Endothelial cell of umbilical vein (primary cell): ENCODE data around the gene ARHGEF33.

ENCODE experiments used
- EZH2 ChIP-seq: IDR thresholded peaks from 2 replicates; pipeline ENCODE4 v1.6.1; 2012; ENCODE audit warnings: borderline replicate concordance, low read depth, mild to moderate bottlenecking, moderate library complexity, low read length, inconsistent platforms; ENCODE audit not compliant: severe bottlenecking
- POLR2A ChIP-seq: IDR thresholded peaks from 2 replicates; pipeline ENCODE4 v1.6.1; 2012; ENCODE audit warnings: low read depth, mild to moderate bottlenecking, control low read depth, low read length
- POLR2AphosphoS5 ChIP-seq: IDR thresholded peaks from 2 replicates; pipeline ENCODE4 v1.6.1; 2012; ENCODE audit warnings: low read depth, mild to moderate bottlenecking, control low read depth, low read length, moderate library complexity; ENCODE audit not compliant: insufficient read depth
- TF ChIP-seq, protein P1 (sequence below), 2 donors: IDR thresholded peaks; 1 replicate in 1 of 2; 2 replicates in 1 of 2; pipeline ENCODE4 v1.5.1; 2011; ENCODE audit warnings: low read length in 2 of 2, mild to moderate bottlenecking in 2 of 2, moderate library complexity in 2 of 2, control low read depth in 1 of 2, inconsistent platforms in 1 of 2, low read depth in 1 of 2; ENCODE audit not compliant: insufficient read depth in 1 of 2; ENCODE audit errors: extremely low read depth in 1 of 2

DNA sequence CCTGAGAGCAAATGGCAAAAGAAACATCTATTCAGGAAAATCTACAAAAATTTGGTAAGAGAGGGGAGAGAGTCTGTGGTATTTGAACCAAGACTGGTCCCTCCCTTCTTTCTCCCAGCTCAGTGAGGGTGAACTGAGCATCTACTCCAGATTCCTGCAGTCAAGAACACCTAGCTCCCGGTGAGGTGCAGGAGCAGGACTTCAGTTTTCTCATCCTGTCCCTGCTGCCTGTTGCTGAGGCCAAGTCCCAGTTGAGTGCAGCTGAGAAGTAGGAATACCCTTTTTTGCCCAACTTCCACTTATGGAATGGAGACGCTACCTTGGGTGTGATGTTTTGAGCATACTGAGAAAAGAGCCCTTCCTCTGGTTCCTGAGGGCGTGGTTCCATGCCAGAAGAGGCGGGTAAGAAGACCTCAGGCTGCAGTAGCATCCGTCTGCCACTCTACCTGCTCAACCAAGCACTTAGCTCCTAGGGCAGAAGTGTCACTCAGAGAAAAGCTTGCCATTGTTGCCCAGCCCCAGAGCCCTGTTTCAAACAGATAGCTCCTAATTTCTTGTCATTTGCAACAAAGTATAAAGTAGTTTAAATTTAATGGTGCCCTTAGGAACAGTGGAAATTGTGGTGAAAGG lies 118.3 kb downstream of the ARHGEF33 start:
- TF ChIP-seq, protein P1, sequence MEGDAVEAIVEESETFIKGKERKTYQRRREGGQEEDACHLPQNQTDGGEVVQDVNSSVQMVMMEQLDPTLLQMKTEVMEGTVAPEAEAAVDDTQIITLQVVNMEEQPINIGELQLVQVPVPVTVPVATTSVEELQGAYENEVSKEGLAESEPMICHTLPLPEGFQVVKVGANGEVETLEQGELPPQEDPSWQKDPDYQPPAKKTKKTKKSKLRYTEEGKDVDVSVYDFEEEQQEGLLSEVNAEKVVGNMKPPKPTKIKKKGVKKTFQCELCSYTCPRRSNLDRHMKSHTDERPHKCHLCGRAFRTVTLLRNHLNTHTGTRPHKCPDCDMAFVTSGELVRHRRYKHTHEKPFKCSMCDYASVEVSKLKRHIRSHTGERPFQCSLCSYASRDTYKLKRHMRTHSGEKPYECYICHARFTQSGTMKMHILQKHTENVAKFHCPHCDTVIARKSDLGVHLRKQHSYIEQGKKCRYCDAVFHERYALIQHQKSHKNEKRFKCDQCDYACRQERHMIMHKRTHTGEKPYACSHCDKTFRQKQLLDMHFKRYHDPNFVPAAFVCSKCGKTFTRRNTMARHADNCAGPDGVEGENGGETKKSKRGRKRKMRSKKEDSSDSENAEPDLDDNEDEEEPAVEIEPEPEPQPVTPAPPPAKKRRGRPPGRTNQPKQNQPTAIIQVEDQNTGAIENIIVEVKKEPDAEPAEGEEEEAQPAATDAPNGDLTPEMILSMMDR (IDR thresholded peaks at IDR 0.05; ENCODE audit: extremely low read depth in 1 of 2, insufficient read depth in 1 of 2, low read depth in 1 of 2, low read length in 2 of 2), result no peak
- no peak for TF ChIP-seq POLR2A
- TF ChIP-seq POLR2AphosphoS5, result no peak
- TF ChIP-seq EZH2, result no peak
